GM21717 (cell line): ENCODE measurements around the gene CFAP77.
"Not testable (repeated sequence)": the region's sequence is repeated elsewhere in the genome, so short reads cannot be mapped to it uniquely, and the experiment has no call there.

Experiments
- ATAC-seq: cut with Tn5 transposase; IDR thresholded peaks from one replicate; pipeline ENCODE4 v1.9.1; 2021; ENCODE audit warnings: mild to moderate bottlenecking, moderate library complexity; ENCODE audit not compliant: unreplicated experiment

Gene CFAP77

GRCh38 chr9:132545578-132545977 is 135.6 kb downstream of the CFAP77 start:
- ATAC-seq, result no peak

- no peak for ATAC-seq
Observed at GRCh38 chr9:132546148-132547051, 136.4 kb downstream of the CFAP77 start.

- no peak for ATAC-seq
Observed at GRCh38 chr9:132547052-132547431, 137.0 kb downstream of the CFAP77 start.

- no peak for ATAC-seq
Observed at GRCh38 chr9:132547436-132547835, 137.4 kb downstream of the CFAP77 start.

- ATAC-seq, result no peak
Observed at GRCh38 chr9:132547976-132548730, 138.1 kb downstream of the CFAP77 start.

GRCh38 chr9:132548751-132549640 is 139.0 kb downstream of the CFAP77 start:
- no peak for ATAC-seq

- ATAC-seq, result no peak
Observed at GRCh38 chr9:132551556-132551955, 141.5 kb downstream of the CFAP77 start.

- no peak for ATAC-seq
Observed at GRCh38 chr9:132552041-132552440, 142.0 kb downstream of the CFAP77 start.

- ATAC-seq, result no peak
Observed at GRCh38 chr9:132554755-132555154, 144.7 kb downstream of the CFAP77 start.

GRCh38 chr9:132555528-132555927 is 145.5 kb downstream of the CFAP77 start:
- no peak for ATAC-seq

GRCh38 chr9:132556235-132556634 is 146.2 kb downstream of the CFAP77 start:
- ATAC-seq, result no peak

GRCh38 chr9:132556714-132557113 is 146.7 kb downstream of the CFAP77 start:
- ATAC-seq, result no peak

GRCh38 chr9:132557159-132557558 is 147.1 kb downstream of the CFAP77 start:
- no peak for ATAC-seq

- ATAC-seq, result no peak
Observed at GRCh38 chr9:132559711-132560110, 149.7 kb downstream of the CFAP77 start.

GRCh38 chr9:132560616-132561202 is 150.7 kb downstream of the CFAP77 start:
- ATAC-seq, result no peak

- no peak for ATAC-seq
Observed at GRCh38 chr9:132562306-132562573, 152.2 kb downstream of the CFAP77 start.

- ATAC-seq, result no peak
Observed at GRCh38 chr9:132564526-132564925, 154.5 kb downstream of the CFAP77 start.

GRCh38 chr9:132568787-132569186 is 158.8 kb downstream of the CFAP77 start:
- not testable (repeated sequence) for ATAC-seq

GRCh38 chr9:132571806-132572600 is 162.0 kb downstream of the CFAP77 start:
- ATAC-seq, result no peak

GRCh38 chr9:132572921-132573320 is 162.9 kb downstream of the CFAP77 start:
- no peak for ATAC-seq
